Measurements from ENCODE around the gene HMGN4.
"Not testable (repeated sequence)": the region's sequence is repeated elsewhere in the genome, so short reads cannot be mapped to it uniquely, and the experiment has no call there.

Gene HMGN4

DNA sequence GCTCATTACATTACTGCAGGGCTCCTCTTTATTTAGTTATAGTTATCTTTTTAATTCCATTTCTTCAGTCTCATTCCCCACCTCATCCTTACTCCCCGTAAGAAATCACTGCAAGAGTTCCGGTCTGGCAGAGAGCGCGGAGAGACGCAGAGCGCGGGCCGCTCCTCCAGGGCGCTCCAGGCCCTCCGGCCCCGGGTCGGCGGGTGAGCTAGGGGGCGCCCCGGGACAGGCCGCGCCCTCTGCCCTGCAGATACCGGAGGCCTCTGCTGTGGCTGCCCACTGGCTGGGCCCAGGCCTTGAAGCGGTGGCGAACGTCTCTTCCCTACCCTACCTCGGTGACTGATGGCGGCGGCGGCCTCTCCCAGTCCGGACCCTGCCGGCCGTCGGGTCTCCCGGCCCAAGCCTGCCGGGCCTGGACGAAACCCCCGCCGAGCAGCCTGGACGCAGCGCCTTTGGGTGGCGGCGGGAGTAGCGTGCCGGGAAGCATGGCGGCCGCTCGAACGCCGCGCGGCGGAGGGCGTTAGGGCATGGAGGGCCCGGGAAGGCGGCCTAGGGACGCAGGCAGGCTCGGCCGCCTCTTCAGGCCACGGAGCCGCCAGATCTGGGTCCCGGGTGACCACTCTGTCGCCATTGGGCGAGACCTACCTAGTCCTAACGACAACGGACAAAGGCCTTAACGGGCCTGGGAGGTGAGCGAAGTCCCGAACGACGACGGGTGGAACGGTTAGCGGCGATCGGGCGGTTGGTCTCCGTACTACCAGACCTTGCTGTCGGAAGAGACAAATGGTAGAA lies 16.4 kb upstream of the HMGN4 start:
- DNase-seq, result peak; percentile 97

DNA sequence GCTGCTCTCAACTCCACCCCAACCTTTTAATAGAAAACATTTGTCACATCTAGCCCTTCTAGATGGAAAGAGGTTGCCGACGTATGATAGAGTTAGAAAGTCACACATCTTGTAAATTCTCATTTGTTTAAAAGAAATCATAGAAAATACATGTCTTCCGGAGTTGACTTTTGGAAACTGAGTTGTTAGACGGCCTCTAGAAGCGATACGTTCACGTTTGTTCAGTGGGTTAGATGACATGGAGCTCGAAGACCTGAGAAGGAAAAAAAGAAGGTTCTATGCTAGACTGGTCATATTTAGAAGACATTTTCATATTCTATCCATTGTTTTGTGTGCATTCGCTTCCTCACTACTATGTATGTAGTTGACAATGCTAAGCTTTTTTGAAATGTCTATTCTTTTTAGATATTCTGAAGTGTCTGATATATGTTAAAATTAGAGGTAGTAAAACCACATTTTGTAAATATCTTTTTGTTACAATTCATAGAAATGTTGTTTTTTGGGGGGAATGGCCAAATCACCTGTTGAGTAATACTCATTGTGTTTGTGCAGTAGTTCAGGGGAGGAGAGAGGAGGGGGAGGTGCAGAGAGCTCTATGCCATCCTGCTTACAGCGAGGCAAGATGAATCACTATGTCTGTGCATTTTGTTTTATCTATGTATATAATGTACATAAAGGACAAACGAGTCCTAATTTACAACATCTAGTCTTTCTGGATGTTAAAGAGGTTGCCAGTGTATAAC lies 15.5 kb upstream of the HMGN4 start:
- not testable (repeated sequence) for DNase-seq

DNA sequence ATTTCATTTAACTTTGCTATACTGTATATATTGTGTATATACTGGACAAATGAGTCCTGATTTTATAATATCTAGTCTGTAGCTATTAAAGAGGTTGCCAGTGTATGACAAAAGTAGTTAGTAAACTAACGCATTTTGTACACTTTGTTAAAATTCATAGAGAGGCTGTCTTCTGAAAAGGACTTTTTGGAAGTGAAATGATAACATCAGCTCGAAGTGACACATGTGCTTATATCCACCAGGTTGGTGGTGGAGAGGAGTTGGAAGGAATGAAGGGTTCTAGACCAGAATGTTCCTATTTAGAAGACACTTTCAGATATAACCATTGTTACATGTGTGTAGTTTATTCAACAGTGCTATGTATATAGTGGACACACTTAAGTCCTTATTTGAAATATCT lies 13.9 kb upstream of the HMGN4 start:
- not testable (repeated sequence) for DNase-seq

DNA sequence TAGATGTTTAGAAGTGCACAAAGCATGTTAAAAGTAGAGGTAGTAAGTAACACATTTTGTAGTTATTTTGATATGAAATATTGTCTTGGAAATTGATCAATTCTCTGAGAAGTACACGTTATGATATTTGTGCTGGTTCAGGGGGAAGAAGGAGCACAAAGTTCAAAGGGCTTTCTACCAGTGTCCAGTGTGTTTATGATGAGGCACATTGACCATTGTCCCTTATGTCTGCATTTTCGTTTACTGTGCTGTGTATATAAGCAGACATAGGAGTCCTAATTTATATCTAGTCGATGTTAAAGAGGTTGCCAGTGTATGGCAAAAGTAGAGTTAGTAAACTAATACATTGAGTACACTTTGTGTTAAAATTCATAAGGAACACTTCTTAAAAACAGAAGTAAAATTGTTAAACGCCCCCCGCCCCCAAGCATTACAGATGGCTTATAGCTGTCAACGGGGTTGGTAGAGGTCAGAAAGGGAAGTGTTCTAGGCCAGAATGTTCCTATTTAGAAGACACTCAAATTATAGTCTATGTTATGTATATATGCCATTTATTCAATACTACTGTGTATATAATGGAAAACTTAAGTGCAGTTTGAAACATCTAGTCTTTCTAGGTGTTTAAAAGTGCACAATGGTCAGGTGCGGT lies 13.3 kb upstream of the HMGN4 start:
- DNase-seq, result no peak

DNA sequence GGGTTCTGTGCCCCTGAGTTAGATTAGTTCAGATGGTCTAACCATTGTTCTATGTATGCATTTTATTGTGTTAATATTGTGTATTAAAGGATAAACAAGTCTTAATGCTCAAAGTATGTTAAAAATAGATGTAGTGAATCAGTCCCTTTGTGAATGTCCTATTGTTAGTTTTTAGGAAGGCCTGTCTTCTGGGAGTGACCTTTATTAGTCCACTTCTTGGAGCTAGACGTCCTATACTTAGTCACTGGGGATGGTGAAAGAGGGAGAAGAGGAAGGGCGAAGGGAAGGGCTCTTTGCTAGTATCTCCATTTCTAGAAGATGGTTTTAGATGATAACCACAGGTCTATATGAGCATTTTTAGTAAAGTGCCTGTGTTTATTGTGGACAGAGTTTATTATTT lies 12.3 kb upstream of the HMGN4 start:
- no peak for DNase-seq

DNA sequence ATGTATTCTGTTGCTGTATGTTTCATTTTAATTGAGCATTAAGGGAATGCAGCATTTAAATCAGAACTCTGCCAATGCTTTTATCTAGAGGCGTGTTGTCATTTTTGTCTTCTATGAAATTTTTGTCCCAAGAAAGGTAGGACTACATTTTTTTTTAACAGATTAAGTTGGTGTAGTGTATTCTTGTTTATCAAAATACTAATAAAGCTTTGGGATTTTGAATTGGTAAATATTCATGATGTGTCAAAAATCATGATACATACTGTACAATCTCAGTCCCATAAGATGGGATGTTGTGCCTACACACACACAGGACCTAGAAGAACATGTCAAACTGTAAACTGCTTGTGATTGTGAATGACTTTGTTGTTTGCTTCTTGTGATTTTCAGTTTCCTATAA lies 11.2 kb upstream of the HMGN4 start:
- no peak for DNase-seq

DNA sequence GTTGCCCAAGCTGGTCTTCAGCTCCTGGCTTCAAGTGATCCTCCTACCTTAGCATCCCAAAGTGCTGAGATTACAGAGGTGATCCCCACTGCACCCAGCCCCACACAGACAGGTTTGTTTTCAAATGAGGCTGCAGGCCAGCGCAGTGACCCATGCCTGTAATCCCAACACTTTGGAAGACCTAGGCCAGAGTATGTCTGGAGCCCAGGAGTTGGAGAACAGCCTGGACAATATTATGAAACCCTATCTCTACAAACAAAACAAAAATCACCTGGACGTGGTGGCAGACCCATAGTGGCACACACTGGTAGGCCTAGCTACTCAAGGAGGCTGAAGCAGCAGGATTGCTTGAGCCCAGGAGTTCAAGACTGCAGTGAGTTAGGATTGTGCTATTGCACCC lies 8.0 kb upstream of the HMGN4 start:
- no peak for DNase-seq

DNA sequence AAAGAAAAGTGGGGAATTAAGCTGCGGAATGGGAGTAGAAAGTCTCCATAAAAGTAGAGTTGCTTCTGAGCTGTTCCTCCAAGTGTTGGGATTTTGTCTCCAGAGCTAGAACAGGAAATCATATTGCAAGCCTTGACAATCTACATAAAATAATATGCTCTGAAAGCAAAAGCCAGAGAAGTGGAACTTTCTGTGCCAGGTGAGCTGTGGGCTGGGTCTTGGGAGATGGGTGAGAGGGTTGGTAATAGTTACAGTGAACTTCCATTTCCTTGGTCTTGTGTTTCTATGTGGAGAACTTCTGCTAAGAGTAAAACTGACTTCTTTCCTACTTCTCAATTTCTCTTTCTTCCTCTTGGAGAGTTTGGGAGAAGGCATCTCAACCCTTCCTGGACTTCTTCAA lies 6.3 kb upstream of the HMGN4 start:
- no peak for DNase-seq

DNA sequence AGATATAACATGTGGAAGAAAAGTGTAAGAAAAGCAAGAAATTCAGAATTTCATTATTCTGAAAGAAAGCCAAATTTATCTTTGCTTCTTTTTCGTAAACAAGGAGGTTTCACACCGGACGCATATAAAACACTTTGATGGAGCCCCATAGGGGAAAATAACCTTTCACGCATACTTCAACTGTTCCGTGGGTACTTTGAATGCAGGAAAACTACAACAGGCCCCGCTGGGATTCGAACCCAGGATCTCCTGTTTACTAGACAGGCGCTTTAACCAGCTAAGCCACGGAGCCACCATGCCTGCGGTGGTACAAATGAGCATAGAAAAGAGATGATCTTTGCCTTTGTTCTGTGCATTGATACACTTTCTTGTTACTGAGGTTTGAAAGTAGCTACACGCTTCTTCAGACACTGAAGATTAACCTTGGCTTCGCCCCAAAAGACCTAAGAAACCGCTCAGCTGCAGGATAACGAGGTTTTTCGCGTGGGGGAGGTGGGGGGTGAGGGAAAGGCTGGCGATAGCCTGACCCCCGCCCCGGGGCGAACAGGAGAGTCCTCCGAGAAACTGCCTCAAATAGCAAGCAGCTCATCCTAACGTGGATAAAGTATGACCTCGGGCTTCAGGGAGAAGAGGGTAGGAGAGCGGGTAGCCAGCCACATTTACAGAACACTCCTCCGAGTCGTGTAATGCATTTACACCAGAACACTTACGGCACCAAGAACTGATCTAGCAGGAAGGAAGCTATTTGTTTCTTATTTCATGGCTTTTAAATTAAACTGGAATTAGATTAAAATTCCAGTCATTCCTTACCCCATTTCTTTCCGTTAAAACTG lies 5.3 kb upstream of the HMGN4 start:
- DNase-seq, result peak; percentile 83

DNA sequence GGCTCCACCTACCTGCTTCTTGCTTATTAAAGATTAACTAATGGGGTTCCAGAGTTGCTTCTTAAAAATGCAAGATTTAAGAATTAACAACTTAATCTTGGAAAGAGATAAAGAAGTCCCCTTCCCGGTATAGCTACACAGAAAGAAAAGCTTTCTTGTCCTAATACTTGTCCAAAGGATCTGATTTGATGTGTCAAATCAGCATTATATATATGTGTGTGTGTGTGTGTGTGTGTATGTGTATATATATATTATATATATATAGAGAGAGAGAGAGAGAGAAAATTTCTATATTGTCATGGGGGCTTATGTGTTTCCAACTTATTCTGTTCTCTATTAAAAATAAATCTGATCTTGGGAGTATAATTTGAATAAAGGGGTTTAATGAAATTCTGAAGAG lies 4.6 kb upstream of the HMGN4 start:
- DNase-seq, result no peak

DNA sequence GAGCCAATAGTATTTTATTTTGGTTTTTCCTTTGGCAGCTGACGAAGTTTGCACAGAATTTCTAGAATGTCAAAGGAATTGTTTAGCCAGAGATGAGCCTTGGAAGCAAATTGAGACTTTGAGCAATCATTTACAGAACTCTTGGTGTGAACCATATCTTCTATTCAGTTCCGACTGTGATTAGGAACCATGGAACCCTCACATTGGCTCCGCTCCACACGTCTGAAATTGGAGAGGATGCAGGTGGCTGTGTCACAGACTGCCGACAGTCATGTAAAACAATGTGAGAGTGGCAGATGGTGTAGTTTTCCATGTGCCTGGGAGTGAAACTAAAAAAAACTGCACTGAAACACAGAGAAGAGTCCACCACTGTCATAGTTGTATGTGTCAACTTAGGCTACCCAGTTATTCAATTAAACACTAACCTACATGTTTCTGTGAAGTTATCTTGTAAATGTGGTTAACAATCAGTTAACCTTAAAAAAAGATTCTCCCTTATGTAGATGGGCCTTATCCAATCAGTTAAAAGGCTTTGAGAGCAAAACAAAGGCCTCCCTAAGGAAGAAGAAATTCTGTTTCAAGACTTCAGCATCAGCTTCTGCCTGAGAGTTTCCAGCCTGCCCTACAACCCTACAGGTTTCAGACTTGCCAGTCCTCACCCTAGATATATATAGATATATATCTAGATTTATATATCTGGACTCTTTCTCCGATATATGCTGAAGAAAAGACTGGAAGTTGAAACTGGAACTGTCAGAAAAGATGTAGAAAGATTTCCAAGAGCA lies 3.3 kb upstream of the HMGN4 start:
- DNase-seq, result peak; percentile 43

DNA sequence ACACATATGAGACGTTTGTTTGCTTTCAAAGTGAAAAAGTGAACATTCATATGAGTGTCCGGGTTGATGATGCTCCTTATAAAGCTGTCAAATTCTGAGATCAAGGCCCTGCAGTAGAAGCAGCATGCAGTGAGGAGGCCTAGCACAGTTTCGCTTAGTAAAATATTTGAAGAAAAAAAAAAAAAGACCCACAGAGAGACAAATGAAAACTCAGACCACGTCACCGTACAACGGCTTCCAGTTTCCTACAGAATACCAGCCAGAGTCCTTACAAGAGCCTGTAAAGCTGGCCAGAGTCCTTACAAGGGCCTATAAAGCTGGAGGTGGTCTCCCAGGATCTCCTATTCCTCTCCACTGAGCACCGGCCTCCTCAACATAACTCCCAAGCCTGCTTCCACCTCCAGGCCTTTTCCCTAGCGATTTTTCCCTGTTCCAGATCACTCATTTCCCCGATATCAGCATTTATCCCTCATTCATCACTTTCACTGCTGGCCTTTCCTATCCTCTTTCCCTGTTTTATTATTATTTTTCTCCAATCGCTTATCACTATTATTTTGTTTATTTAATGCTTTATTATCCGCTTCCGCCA lies 1.5 kb upstream of the HMGN4 start:
- DNase-seq, result peak; percentile 67

DNA sequence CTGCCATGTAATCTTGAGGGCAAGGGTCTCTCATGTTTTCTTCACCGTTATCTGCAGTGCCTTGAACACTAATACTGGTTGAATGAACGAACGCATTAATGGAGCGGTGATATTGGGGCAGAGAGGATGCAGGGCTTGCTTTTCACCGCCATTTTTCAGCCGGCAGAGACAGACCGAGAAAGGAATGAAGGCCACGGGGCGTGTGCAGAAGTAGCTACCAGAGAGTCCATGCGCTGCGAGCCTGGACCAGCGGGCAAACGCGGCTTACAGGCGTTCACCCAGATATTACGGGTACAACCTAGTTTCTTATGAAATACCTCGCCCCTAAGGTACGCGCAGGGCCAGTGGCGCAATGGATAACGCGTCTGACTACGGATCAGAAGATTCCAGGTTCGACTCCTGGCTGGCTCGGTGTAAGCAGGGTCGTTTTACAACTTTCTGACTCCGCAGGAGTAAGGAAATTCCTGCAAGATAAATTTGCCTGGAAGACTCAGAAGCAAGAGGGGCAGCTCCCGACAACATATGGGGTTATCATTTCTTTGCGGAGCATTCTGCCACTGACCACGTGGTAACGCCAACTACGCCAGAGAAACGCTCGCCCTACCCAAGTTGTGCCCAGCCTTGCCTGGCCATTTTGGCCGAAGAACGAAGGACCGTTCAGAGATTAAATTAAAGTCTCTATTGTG lies 863 bp upstream of the HMGN4 start:
- DNase-seq, result peak; percentile 94

DNA sequence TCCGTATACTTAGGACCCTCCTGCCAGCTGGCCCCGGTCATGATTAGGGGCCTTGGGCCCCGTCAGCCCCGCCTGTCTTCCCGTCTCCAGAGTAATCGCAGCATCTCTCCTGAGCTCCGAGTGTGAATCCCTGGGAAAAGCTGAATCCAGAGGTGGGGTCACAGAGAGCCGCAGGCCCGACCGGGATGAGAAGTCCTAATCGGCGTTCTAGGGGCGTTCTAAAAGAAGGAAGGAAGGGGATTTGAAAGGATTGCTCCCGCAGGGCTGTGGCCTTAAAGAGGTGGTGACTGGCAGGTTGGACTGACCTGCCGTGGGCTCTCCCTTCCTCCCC lies 371 bp downstream of the HMGN4 start:
- no peak for DNase-seq

DNA sequence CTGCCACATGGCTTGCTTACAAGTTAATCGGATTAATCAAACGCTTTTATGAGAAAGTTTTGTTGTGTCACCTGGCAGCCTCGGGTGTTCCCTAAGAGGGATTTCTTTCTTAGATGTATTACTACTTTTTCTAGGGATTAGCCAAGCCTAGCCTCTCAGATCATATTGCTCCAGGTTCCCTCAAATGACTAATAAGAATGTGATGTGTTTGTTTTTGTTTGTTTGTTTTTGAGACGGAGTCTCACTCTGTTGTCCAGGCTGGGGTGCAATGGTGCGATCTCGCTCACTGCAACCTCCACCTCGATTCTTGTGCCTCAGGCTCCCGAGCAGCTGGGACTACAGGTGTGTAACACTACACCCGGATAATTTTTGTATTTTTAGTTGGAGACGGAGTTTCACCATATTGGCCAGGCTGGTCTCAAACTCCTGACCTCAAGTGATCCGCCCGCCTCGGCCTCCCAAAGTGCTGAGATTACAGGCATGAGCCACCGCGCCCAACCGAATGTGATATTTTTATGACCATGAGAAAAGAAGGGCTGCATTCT lies 977 bp downstream of the HMGN4 start:
- DNase-seq, result no peak

DNA sequence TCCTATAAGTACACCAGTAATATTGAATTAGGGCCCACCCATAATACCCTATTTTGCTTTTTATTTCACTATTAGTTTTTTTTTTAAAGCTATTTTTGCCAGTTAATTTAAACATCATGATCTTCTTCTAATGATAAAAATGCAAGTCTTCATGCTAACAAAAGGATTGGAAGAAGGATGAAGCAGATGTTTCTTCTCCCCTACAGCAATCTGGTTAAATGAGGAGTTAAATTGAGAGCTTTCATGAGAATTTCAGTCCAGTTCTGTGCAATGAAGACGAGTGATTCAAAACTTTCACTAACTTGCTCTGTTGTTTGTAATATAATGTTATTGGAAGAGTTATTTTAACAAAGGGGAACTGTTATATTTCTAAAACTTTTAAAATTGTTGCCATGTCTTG lies 3.4 kb downstream of the HMGN4 start:
- DNase-seq, result no peak

DNA sequence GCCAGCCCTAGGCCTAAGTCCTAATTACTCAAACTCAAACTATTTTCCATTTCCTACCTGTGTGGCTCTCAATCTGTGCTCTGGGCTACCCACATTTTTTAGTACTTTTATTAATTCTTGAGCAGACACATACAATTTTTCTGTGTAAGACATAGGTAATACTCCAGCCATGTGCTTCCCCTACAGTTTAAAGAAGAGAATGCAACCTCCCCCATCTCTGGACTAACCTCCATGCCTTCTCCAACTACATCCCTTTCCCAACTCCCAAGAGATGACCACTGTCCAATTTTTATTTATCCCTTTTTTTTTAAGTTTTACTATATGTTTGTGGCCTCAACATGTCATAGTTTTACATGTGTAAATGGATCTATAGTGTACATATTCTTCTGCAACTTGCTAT lies 5.8 kb downstream of the HMGN4 start:
- DNase-seq, result no peak

DNA sequence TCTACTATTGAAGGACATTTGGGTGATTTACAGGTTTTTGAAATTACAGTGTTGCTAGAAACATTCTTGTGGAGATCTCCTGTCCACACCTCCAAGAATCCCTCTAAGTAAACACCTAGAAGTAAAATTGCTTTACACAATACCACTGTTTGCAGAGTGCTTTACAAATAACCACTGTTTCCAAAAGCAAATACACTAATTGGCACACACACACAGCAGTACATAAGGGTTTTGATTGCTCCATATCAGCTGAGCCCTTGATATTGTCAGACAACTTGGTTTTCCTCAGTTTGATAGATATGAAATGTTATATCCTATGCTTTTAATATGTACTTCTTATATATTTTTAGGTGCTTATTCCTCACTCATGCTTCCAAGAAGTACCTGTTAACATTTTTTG lies 6.3 kb downstream of the HMGN4 start:
- no peak for DNase-seq

DNA sequence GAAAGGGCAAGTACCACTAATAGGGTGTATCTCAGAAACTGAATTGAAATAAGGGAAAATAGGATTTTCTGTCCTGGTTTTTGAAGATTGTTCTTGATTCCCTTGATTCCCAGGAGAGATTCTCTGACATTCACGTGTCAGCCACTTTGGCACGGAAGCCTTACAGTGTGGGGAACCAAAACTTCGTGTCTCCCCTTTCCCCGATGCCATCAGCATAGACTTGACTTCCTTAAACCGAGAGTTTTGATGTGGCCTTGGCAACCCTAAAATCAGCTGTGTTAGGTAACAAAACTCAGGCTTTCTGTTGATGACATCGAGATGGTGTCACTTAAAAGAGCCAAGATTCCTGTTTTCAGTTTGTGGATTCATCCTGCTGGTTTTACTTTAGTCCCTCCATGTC lies 7.5 kb downstream of the HMGN4 start:
- DNase-seq, result no peak

DNA sequence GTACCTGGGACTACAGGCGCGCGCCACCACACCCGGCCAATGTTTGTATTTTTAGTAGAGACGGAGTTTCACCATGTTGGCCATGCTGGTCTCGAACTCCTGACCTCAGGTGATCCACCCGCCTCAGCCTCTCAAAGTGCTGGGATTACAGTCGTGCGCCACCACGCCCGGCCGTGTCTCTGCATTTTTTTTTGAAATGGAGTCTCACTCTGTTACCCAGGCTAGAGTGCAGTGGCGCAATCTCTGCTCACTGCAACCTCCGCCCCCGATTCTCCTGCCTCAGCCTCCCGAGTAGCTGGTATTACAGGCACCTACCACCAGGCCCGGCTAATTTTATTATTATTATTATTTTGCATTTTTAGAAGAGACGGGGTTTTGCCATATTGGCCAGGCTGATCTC lies 9.2 kb downstream of the HMGN4 start:
- not testable (repeated sequence) for DNase-seq

All from right kidney (tissue), 1 donor.